ENCODE measurements around the gene ARHGAP6.

The ARHGAP6 gene

GRCh38 chrX:11103006-11103405, 562.7 kb downstream of the ARHGAP6 start:
- no peak for DNase-seq (ENCODE audit: extremely low read depth, low read depth)
- TF ChIP-seq CTCF (IDR thresholded peaks at IDR 0.05; ENCODE audit: low read depth, low read length): no peak

GRCh38 chrX:11100281-11101035, 565.3 kb downstream of the ARHGAP6 start:
- peak; percentile 43 for TF ChIP-seq CTCF (IDR thresholded peaks at IDR 0.05; ENCODE audit: low read depth, low read length)
- DNase-seq (ENCODE audit: extremely low read depth, low read depth): peak; percentile 41

DNA sequence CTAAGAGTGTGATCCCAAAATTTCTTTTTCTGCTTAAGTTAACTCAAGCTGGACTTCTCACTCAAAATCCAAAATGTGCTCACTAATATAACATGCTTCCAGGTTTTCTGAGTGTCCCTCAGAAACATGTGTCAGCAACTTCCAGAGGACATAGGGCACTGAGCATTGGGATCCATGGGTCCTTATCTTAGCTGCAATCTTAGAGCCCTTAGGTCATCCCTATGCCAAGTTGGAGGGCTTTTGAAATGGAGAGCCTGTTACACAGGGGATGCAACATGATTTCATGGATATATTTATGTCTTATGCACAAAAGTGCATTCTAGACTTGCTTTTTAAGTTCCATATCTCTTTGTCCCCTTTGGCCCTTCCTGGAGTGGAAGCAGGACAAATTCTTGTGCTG, 566.3 kb downstream of the ARHGAP6 start:
- TF ChIP-seq CTCF (IDR thresholded peaks at IDR 0.05; ENCODE audit: low read depth, low read length): no peak
- no peak for DNase-seq (ENCODE audit: extremely low read depth, low read depth)

GRCh38 chrX:11097933-11098332, 567.8 kb downstream of the ARHGAP6 start:
- DNase-seq (ENCODE audit: extremely low read depth, low read depth): no peak
- no peak for TF ChIP-seq CTCF (IDR thresholded peaks at IDR 0.05; ENCODE audit: low read depth, low read length)

DNA sequence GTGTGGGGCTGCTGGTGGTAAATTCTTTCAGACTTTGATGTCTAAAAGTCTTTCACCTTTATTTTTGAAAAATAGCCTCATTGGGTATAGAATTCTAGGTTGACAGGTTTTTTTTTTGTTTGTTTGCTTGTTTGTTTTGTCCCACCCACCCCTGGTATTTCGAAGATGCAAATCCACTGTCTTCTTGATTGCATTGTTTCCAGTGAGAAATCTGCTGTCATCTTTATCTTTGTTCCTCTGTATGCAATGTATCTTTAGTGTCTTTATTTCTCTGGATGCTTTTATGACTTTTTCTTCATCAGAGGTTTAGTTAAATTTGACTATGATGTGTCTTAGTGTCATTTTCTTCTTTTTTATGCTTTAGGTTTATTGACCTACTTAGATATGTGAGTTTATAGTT, 575.9 kb downstream of the ARHGAP6 start:
- no peak for TF ChIP-seq CTCF (IDR thresholded peaks at IDR 0.05; ENCODE audit: low read depth, low read length)

More for the DNA sequence above, 575.9 kb downstream of the ARHGAP6 start:
- no peak for DNase-seq (ENCODE audit: extremely low read depth, low read depth)
